Transverse colon (tissue), 4 donors: ENCODE results near the gene ACAP1. TPM values are rescaled to one million over a fixed set of nuclear protein-coding genes. Genes with fewer than 3 reads are reported as not detected.

Experiments used
- DNase-seq: peaks from one replicate; pipeline ENCODE4 v3.0.0-alpha.2; 2019
- H3K27ac ChIP-seq, 4 donors: fragments of 200-600 bp; sonication (generic); 2 replicates each; pipeline ENCODE4 v1.5.1; 2016 to 2018; ENCODE audit warnings: inconsistent platforms in 4 of 4
- H3K27me3 ChIP-seq: fragments of 200-600 bp; sonication (generic); 2 replicates; pipeline ENCODE4 v1.5.1; 2017; ENCODE audit warnings: inconsistent platforms
- H3K36me3 ChIP-seq, 4 donors: fragments of 200-600 bp; sonication (generic); 2 replicates each; pipeline ENCODE4 v1.5.1; 2017 to 2019; ENCODE audit warnings: inconsistent platforms in 4 of 4
- H3K4me1 ChIP-seq, 4 donors: fragments of 200-600 bp; sonication (generic); 2 replicates each; pipeline ENCODE4 v1.5.1; 2017 to 2020; ENCODE audit warnings: inconsistent platforms in 4 of 4
- H3K4me3 ChIP-seq, 4 donors: fragments of 200-600 bp; sonication (generic); 1 replicate in 1 of 4; 2 replicates in 3 of 4; pipeline versions ENCODE4 v1.5.1 to v1.6.1; 2017 to 2019; ENCODE audit warnings: inconsistent platforms in 4 of 4
- H3K9me3 ChIP-seq, 2 donors: fragments of 200-600 bp; sonication (generic); 2 replicates each; pipeline ENCODE4 v1.5.1; 2017 to 2019; ENCODE audit warnings: inconsistent platforms in 2 of 2
- EP300 ChIP-seq: sonication (generic); formaldehyde crosslinking; IDR thresholded peaks from one replicate; pipeline ENCODE4 v1.6.1; 2017; ENCODE audit warnings: antibody characterized with exemption, low read depth
- POLR2A ChIP-seq: fragments of 450-650 bp; IDR thresholded peaks from one replicate; pipeline ENCODE4 v1.6.1; 2016; ENCODE audit warnings: antibody characterized with exemption, mild to moderate bottlenecking, moderate library complexity
- POLR2AphosphoS5 ChIP-seq, 3 donors: sonication (generic); formaldehyde crosslinking; IDR thresholded peaks; one replicate each; pipeline ENCODE4 v1.6.1; 2016; ENCODE audit warnings: antibody characterized with exemption in 3 of 3
- WGBS, 2 donors: methylation state at CpG; one replicate each; pipeline ENCODE4 v1.1.5; 2018; ENCODE audit warnings: low coverage in 1 of 2; 5-methylcytosine and 5-hydroxymethylcytosine counted together
- in situ Hi-C, 4 donors: fragments of 200-750 bp; cut with MboI; loops; one replicate each; pipeline versions ENCODE4 v1.15.0 to v1.15.1; 2017; ENCODE audit warnings: low sequenced_read_pairs in 3 of 4, low pct_ligation_motif_present in 1 of 4, low pct_unique_long_range_greater_than_20kb in 1 of 4
- intact Hi-C: fragments of 100-400 bp; cut with DNase I; formaldehyde crosslinking; loops from one replicate; pipeline ENCODE4 v1.15.1; 2023; ENCODE audit warnings: low total_unique reads
- total RNA-seq, 4 donors: library from RNA; depleted of rRNA; stranded (reverse); fragments of >200 nt; gene quantifications; one replicate each; pipeline ENCODE4 v1.1.0, GENCODE V29; 2016
- TF ChIP-seq, protein P1 (sequence below), 5 experiments: fragments of 200-600 bp in 3 of 5; fragments of 450-650 bp in 2 of 5; sonication (generic) in 3 of 5; IDR thresholded peaks; 1 replicate in 2 of 5; 2 replicates in 3 of 5; pipeline ENCODE4 v1.5.1; 2016 to 2017; ENCODE audit warnings: antibody characterized with exemption in 5 of 5, inconsistent platforms in 3 of 5, mild to moderate bottlenecking in 2 of 5, moderate library complexity in 1 of 5

The ACAP1 gene
- total RNA-seq, 4 donors from 2014 or later: 4.8 to 21.0 (median 10.0) TPM

- H3K4me3 ChIP-seq: no peak overlapping the region
- no peaks in the 10 kb centered on the region for H3K27me3 ChIP-seq
- 95% methylated on average over 22 of the region's 22 CpGs; no CpG with 5 or more reads in 1 of the 2 donors for WGBS, 2 donors
- H3K36me3 ChIP-seq: peaks cover 0 to 23% (median 7%) of the 10 kb centered on the region in 4 donors
- no peak for DNase-seq
- H3K27ac ChIP-seq: no peak overlapping the region
- H3K9me3 ChIP-seq: no peaks in the 10 kb centered on the region
- intact Hi-C loops: no loop called here
- peaks cover 0 to 1% (median 0%) of the 10 kb centered on the region in 4 donors for H3K4me1 ChIP-seq
- no peak for TF ChIP-seq POLR2AphosphoS5 (IDR thresholded peaks at IDR 0.05)
- in situ Hi-C loops: no loop called here
Measured at GRCh38 chr17:7322520-7323194, 13.7 kb upstream of the ACAP1 start.

DNA sequence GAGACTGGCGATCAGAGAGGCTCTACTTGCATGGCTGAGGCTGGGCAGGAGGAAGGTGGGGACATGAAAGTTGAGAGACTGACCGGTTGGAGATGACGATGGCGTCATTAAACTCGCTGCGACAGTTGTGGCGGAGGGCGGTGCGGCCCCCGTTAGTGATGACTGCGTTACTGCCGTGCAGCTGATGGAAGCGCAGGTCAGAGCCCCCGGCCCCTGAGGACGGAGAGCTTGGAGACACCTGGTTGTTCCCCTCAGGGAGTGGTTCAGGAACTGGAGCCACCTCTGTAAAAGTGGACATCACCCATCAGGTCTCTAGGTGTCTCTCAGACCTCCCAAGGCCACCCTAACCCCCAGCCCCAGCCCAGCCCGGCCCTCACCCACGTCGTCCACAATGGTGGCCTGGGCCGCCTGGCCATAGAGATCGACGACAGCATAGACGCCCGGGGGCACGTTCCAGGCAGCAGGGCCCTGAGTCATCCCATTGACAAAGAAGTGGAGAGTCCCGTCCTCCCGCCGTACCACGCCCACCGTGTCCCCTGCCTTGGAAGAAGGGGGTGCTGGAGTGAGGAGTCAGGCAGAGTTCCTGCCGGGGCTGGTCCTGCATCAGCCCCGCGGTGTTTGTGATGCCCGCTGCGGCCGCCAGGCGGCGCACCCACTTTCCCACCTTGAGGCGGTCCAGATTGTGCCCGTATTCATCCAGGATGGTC lies 12.4 kb upstream of the ACAP1 start:
- H3K4me3 ChIP-seq: no peak overlapping the region
- H3K27me3 ChIP-seq: no peaks in the 10 kb centered on the region
- no peak for TF ChIP-seq EP300
- no peak for TF ChIP-seq POLR2A
- TF ChIP-seq, protein P1, sequence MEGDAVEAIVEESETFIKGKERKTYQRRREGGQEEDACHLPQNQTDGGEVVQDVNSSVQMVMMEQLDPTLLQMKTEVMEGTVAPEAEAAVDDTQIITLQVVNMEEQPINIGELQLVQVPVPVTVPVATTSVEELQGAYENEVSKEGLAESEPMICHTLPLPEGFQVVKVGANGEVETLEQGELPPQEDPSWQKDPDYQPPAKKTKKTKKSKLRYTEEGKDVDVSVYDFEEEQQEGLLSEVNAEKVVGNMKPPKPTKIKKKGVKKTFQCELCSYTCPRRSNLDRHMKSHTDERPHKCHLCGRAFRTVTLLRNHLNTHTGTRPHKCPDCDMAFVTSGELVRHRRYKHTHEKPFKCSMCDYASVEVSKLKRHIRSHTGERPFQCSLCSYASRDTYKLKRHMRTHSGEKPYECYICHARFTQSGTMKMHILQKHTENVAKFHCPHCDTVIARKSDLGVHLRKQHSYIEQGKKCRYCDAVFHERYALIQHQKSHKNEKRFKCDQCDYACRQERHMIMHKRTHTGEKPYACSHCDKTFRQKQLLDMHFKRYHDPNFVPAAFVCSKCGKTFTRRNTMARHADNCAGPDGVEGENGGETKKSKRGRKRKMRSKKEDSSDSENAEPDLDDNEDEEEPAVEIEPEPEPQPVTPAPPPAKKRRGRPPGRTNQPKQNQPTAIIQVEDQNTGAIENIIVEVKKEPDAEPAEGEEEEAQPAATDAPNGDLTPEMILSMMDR (IDR thresholded peaks at IDR 0.05): peak; percentile 78 to 91 (median 87)
- TF ChIP-seq POLR2AphosphoS5 (IDR thresholded peaks at IDR 0.05): no peak
- no peak overlapping the region for H3K27ac ChIP-seq
- no peaks in the 10 kb centered on the region for H3K9me3 ChIP-seq
- H3K4me1 ChIP-seq: peaks cover 3 to 12% (median 7%) of the 10 kb centered on the region in 4 donors
- DNase-seq: peak; percentile 65
- peaks cover 0 to 23% (median 6%) of the 10 kb centered on the region in 4 donors for H3K36me3 ChIP-seq
- WGBS, 2 donors: 66% methylated on average over 39 of the region's 39 CpGs; no CpG with 5 or more reads in 1 of the 2 donors
- intact Hi-C loops (no loop called here), in situ Hi-C loops (no loop called here)

DNA sequence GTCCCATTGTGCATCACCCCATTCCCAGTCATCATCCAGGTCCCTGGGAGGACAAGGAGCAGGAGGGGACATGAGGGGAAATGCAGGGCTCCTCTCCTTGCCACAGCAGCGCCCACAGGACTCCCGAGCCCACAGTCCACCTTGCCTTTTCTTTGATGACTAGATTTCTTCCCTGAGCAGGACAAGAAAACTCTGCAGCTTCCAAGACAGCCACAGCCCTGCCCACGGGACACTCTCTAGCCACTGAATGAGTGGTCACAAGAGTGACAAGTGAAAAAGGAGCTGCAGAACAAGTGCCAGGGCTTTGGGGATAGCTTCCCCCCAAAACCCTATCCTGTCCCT lies 11.9 kb upstream of the ACAP1 start:
- no peaks in the 10 kb centered on the region for H3K9me3 ChIP-seq
- in situ Hi-C loops (no loop called here), intact Hi-C loops (no loop called here)
- H3K36me3 ChIP-seq: peaks cover 0 to 23% (median 6%) of the 10 kb centered on the region in 4 donors
- DNase-seq: no peak
- H3K27ac ChIP-seq: no peak overlapping the region
- H3K27me3 ChIP-seq: no peaks in the 10 kb centered on the region
- H3K4me1 ChIP-seq: peaks cover 3 to 12% (median 7%) of the 10 kb centered on the region in 4 donors
- TF ChIP-seq, protein P1 (IDR thresholded peaks at IDR 0.05): peak in 2 of 5 experiments; percentile 7 to 24
- TF ChIP-seq POLR2AphosphoS5 (IDR thresholded peaks at IDR 0.05): no peak
- no peak overlapping the region for H3K4me3 ChIP-seq
- 82% methylated on average over 3 of the region's 3 CpGs; no CpG with 5 or more reads in 1 of the 2 donors for WGBS, 2 donors

DNA sequence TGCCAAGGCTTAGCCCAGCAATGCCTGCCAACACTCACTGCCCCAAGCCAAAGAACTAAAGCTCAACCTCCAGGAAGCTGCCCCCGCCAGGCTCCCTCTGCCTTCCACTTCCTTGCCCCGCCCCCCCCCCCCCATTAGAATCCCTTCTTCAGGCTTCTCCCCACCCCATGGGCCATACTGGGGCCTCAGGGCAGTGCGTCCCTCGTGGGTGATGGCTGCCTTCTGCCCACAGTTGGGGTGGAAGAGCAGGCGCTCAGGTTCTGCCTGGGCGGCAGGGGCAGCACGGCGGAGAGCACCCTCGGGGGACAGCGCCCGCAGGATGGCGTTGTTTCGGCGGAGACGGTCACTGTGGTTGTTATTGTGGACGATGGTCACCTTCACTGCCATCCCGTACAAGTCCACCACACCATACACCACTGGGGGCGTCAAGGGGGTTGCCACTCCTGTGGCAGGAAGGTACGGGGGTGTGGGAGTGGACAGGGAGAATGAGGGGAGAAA lies 11.2 kb upstream of the ACAP1 start:
- intact Hi-C loops (no loop called here), in situ Hi-C loops (loop anchor here in 1 of 4 donors (25.0 kb wide), 1 partner anchor 288 kb away; the partner anchor contains the start of genes SLC16A11 and SLC16A13)
- Histone ChIP-seq H3K4me1 (peaks cover 3 to 13% (median 7%) of the 10 kb centered on the region in 4 donors), H3K27ac (no peak overlapping the region), H3K36me3 (peaks cover 0 to 22% (median 6%) of the 10 kb centered on the region in 4 donors), H3K27me3 (no peaks in the 10 kb centered on the region), H3K4me3 (no peak overlapping the region), H3K9me3 (no peaks in the 10 kb centered on the region)
- WGBS, 2 donors: 94% methylated on average over 19 of the region's 19 CpGs; no CpG with 5 or more reads in 1 of the 2 donors
- no peak for TF ChIP-seq EP300
- TF ChIP-seq POLR2AphosphoS5 (IDR thresholded peaks at IDR 0.05): no peak
- TF ChIP-seq, protein P1 (IDR thresholded peaks at IDR 0.05): no peak
- TF ChIP-seq POLR2A: no peak
- DNase-seq: no peak
